HEK293 (cell line): ENCODE results near the gene SCAF11.

Experiments used
- CTCF ChIA-PET: fragments of 350-600 bp; formaldehyde crosslinking; extraction: SDS; loops from one replicate; lab custom pipeline; 2021; ENCODE audit warnings: antibody characterized with exemption; lab: Yijun Ruan, JAX
- POLR2A ChIA-PET: fragments of 300-600 bp; formaldehyde crosslinking; extraction: SDS; loops from one replicate; lab custom pipeline; 2020; ENCODE audit warnings: antibody characterized with exemption, inconsistent platforms; lab: Yijun Ruan, JAX
- H3K27ac ChIP-seq: fragments of 200-500 bp; sonication (Bioruptor generic); 2 replicates; pipeline ENCODE4 v1.5.1; 2014; ENCODE audit warnings: low read depth, low read length, control low read depth, inconsistent platforms; ENCODE audit errors: extremely low read depth
- H3K36me3 ChIP-seq, 2 experiments: fragments of 200-500 bp in 1 of 2; sonication (Bioruptor generic) in 1 of 2; 1 replicate in 1 of 2; 2 replicates in 1 of 2; pipeline ENCODE4 v1.5.1; 2014 to 2017; ENCODE audit warnings: inconsistent platforms in 2 of 2, low read length in 2 of 2; ENCODE audit not compliant: control insufficient read depth in 2 of 2, insufficient read depth in 1 of 2
- H3K4me1 ChIP-seq: fragments of 200-500 bp; sonication (Bioruptor generic); 2 replicates; pipeline ENCODE4 v1.5.1; 2014; ENCODE audit warnings: mild to moderate bottlenecking, low read length, inconsistent platforms; ENCODE audit not compliant: control insufficient read depth, insufficient read depth
- H3K4me3 ChIP-seq: 2 replicates; pipeline ENCODE4 v1.5.1; 2011; ENCODE audit warnings: low read depth, mild to moderate bottlenecking, control low read depth, low read length, moderate library complexity
- H3K9me3 ChIP-seq: fragments of 200-500 bp; sonication (Bioruptor generic); 2 replicates; pipeline ENCODE4 v1.5.1; 2014; ENCODE audit warnings: low read depth, low read length, inconsistent platforms; ENCODE audit not compliant: control insufficient read depth, insufficient read depth
- GLIS2 ChIP-seq: fragments of 450-650 bp; formaldehyde crosslinking; IDR thresholded peaks from 2 replicates; pipeline ENCODE4 v1.5.1; 2016; ENCODE audit warnings: missing biosample characterization, missing genetic modification characterization
- OSR2 ChIP-seq: fragments of 450-650 bp; formaldehyde crosslinking; IDR thresholded peaks from 2 replicates; pipeline ENCODE4 v1.5.1; 2016; ENCODE audit warnings: missing biosample characterization, missing genetic modification characterization
- TRIM28 ChIP-seq: IDR thresholded peaks from 2 replicates; pipeline ENCODE4 v1.6.1; 2011; ENCODE audit warnings: low read length, control low read depth, borderline replicate concordance
- ZNF132 ChIP-seq: fragments of 450-650 bp; formaldehyde crosslinking; IDR thresholded peaks from 2 replicates; pipeline ENCODE4 v1.5.1; 2017; ENCODE audit warnings: missing biosample characterization, missing genetic modification characterization, borderline replicate concordance
- ZNF140 ChIP-seq: fragments of 450-650 bp; formaldehyde crosslinking; IDR thresholded peaks from 2 replicates; pipeline ENCODE4 v1.5.1; 2016; ENCODE audit warnings: missing biosample characterization, missing genetic modification characterization
- ZNF175 ChIP-seq: fragments of 450-650 bp; formaldehyde crosslinking; IDR thresholded peaks from 2 replicates; pipeline ENCODE4 v1.5.1; 2016; ENCODE audit warnings: missing biosample characterization, missing genetic modification characterization
- ZNF214 ChIP-seq: fragments of 450-650 bp; formaldehyde crosslinking; IDR thresholded peaks from 2 replicates; pipeline ENCODE4 v1.5.1; 2017; ENCODE audit warnings: missing biosample characterization, mild to moderate bottlenecking, missing genetic modification characterization, borderline replicate concordance
- ZNF292 ChIP-seq: fragments of 450-650 bp; formaldehyde crosslinking; IDR thresholded peaks from 2 replicates; pipeline ENCODE4 v1.5.1; 2016; ENCODE audit warnings: low read depth, missing biosample characterization, missing genetic modification characterization, borderline replicate concordance
- ZNF341 ChIP-seq: fragments of 450-650 bp; formaldehyde crosslinking; IDR thresholded peaks from 2 replicates; pipeline ENCODE4; 2016; ENCODE audit warnings: low read depth, missing biosample characterization, missing genetic modification characterization
- ZNF555 ChIP-seq: fragments of 450-650 bp; formaldehyde crosslinking; conservative IDR thresholded peaks from 2 replicates; pipeline ENCODE4 v1.5.1; 2017; ENCODE audit warnings: missing biosample characterization, mild to moderate bottlenecking, missing genetic modification characterization, inconsistent platforms
- ZNF623 ChIP-seq: fragments of 450-650 bp; formaldehyde crosslinking; IDR thresholded peaks from 2 replicates; pipeline ENCODE4 v1.5.1; 2016; ENCODE audit warnings: missing biosample characterization, missing genetic modification characterization
- ZNF660 ChIP-seq: fragments of 450-650 bp; IDR thresholded peaks from 2 replicates; pipeline ENCODE4 v1.5.1; 2018; ENCODE audit warnings: missing biosample characterization, mild to moderate bottlenecking, missing genetic modification characterization
- ZNF707 ChIP-seq: fragments of 450-650 bp; formaldehyde crosslinking; IDR thresholded peaks from 2 replicates; pipeline ENCODE4 v1.5.1; 2016; ENCODE audit warnings: missing biosample characterization, missing genetic modification characterization
- ZSCAN4 ChIP-seq: fragments of 450-650 bp; formaldehyde crosslinking; IDR thresholded peaks from 2 replicates; pipeline ENCODE4 v1.5.1; 2017; ENCODE audit warnings: missing biosample characterization, missing genetic modification characterization
- TF ChIP-seq, protein P1 (sequence below): fragments of 450-650 bp; formaldehyde crosslinking; IDR thresholded peaks from 2 replicates; pipeline ENCODE4 v1.5.1; 2016; ENCODE audit warnings: missing biosample characterization, missing genetic modification characterization, borderline replicate concordance
- TF ChIP-seq, protein P2 (sequence below): fragments of 450-650 bp; formaldehyde crosslinking; IDR thresholded peaks from 2 replicates; pipeline ENCODE4 v1.5.1; 2016; ENCODE audit warnings: missing biosample characterization, missing genetic modification characterization, borderline replicate concordance

Gene SCAF11

DNA sequence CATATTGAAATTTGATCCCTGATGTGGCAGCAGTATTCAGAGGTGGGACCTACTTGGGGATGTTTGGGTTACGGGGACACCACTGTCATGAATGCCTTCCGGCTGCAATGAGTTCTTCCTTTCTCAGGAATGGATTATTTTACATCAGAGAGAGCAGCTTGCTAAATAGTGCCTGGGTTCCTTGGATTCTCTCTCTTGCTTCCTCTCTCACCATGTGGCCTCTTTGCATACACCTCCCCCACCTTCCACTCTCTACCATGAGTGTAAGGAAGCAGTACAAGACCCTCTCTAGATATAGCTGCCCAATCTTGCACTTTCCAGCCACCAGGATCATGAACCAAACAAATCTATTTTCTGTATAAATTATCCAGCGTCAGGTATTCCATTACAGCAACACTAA is 15.4 kb upstream of the SCAF11 start:
- POLR2A ChIA-PET = no interaction called here
- H3K36me3 ChIP-seq = no peaks in the 10 kb centered on the region
- no peak overlapping the region for H3K4me3 ChIP-seq
- H3K9me3 ChIP-seq = no peaks in the 10 kb centered on the region
- CTCF ChIA-PET = interaction anchor here (0.6 to 2.4 kb wide), 3 partner anchors 9 to 867 kb away, joined by 3 to 8 read pairs (median 4); no protein-coding TSS in a partner anchor
- H3K4me1 ChIP-seq = no peaks in the 10 kb centered on the region
- no peak for TF ChIP-seq ZNF140
- no peak for TF ChIP-seq ZNF555 (tag by site-specific recombination)
- TF ChIP-seq, protein P1, sequence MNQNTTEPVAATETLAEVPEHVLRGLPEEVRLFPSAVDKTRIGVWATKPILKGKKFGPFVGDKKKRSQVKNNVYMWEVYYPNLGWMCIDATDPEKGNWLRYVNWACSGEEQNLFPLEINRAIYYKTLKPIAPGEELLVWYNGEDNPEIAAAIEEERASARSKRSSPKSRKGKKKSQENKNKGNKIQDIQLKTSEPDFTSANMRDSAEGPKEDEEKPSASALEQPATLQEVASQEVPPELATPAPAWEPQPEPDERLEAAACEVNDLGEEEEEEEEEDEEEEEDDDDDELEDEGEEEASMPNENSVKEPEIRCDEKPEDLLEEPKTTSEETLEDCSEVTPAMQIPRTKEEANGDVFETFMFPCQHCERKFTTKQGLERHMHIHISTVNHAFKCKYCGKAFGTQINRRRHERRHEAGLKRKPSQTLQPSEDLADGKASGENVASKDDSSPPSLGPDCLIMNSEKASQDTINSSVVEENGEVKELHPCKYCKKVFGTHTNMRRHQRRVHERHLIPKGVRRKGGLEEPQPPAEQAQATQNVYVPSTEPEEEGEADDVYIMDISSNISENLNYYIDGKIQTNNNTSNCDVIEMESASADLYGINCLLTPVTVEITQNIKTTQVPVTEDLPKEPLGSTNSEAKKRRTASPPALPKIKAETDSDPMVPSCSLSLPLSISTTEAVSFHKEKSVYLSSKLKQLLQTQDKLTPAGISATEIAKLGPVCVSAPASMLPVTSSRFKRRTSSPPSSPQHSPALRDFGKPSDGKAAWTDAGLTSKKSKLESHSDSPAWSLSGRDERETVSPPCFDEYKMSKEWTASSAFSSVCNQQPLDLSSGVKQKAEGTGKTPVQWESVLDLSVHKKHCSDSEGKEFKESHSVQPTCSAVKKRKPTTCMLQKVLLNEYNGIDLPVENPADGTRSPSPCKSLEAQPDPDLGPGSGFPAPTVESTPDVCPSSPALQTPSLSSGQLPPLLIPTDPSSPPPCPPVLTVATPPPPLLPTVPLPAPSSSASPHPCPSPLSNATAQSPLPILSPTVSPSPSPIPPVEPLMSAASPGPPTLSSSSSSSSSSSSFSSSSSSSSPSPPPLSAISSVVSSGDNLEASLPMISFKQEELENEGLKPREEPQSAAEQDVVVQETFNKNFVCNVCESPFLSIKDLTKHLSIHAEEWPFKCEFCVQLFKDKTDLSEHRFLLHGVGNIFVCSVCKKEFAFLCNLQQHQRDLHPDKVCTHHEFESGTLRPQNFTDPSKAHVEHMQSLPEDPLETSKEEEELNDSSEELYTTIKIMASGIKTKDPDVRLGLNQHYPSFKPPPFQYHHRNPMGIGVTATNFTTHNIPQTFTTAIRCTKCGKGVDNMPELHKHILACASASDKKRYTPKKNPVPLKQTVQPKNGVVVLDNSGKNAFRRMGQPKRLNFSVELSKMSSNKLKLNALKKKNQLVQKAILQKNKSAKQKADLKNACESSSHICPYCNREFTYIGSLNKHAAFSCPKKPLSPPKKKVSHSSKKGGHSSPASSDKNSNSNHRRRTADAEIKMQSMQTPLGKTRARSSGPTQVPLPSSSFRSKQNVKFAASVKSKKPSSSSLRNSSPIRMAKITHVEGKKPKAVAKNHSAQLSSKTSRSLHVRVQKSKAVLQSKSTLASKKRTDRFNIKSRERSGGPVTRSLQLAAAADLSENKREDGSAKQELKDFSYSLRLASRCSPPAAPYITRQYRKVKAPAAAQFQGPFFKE = no peak
- no peak for TF ChIP-seq OSR2 (tag by site-specific recombination)
- no peak for TF ChIP-seq TRIM28
- no peak for TF ChIP-seq ZNF623 (tag by site-specific recombination)
- no peak for TF ChIP-seq ZNF292
- TF ChIP-seq ZNF341 (tag by site-specific recombination) = no peak
- no peak for TF ChIP-seq ZNF175 (tag by site-specific recombination)
- TF ChIP-seq ZNF214 (tag by site-specific recombination) = no peak
- no peak for TF ChIP-seq ZNF707
- no peak for TF ChIP-seq GLIS2
- TF ChIP-seq ZNF132 (tag by site-specific recombination) = no peak
- no peak for TF ChIP-seq ZNF660 (tag by site-specific recombination)
- TF ChIP-seq, protein P2, sequence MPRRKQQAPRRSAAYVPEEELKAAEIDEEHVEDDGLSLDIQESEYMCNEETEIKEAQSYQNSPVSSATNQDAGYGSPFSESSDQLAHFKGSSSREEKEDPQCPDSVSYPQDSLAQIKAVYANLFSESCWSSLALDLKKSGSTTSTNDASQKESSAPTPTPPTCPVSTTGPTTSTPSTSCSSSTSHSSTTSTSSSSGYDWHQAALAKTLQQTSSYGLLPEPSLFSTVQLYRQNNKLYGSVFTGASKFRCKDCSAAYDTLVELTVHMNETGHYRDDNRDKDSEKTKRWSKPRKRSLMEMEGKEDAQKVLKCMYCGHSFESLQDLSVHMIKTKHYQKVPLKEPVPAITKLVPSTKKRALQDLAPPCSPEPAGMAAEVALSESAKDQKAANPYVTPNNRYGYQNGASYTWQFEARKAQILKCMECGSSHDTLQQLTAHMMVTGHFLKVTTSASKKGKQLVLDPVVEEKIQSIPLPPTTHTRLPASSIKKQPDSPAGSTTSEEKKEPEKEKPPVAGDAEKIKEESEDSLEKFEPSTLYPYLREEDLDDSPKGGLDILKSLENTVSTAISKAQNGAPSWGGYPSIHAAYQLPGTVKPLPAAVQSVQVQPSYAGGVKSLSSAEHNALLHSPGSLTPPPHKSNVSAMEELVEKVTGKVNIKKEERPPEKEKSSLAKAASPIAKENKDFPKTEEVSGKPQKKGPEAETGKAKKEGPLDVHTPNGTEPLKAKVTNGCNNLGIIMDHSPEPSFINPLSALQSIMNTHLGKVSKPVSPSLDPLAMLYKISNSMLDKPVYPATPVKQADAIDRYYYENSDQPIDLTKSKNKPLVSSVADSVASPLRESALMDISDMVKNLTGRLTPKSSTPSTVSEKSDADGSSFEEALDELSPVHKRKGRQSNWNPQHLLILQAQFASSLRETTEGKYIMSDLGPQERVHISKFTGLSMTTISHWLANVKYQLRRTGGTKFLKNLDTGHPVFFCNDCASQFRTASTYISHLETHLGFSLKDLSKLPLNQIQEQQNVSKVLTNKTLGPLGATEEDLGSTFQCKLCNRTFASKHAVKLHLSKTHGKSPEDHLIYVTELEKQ = no peak
- no peak for TF ChIP-seq ZSCAN4 (tag by site-specific recombination)
- TF ChIP-seq, all 188 proteins: peak for 0
- H3K27ac ChIP-seq = no peak overlapping the region
